NCI-H2227 (cell line): ENCODE results near the gene MARS1.

Experiments
- DNase-seq: peaks from one replicate; lab custom pipeline; 2025; ENCODE audit not compliant: unreplicated experiment; lab: John Stamatoyannopoulos, UW

Gene MARS1

DNA sequence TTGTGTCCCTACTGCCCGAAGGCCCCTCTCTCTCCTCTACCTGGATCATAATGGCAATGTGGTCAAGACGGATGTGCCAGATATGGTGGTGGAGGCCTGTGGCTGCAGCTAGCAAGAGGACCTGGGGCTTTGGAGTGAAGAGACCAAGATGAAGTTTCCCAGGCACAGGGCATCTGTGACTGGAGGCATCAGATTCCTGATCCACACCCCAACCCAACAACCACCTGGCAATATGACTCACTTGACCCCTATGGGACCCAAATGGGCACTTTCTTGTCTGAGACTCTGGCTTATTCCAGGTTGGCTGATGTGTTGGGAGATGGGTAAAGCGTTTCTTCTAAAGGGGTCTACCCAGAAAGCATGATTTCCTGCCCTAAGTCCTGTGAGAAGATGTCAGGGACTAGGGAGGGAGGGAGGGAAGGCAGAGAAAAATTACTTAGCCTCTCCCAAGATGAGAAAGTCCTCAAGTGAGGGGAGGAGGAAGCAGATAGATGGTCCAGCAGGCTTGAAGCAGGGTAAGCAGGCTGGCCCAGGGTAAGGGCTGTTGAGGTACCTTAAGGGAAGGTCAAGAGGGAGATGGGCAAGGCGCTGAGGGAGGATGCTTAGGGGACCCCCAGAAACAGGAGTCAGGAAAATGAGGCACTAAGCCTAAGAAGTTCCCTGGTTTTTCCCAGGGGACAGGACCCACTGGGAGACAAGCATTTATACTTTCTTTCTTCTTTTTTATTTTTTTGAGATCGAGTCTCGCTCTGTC, 31.0 kb upstream of the MARS1 start:
- DNase-seq = no peak

DNA sequence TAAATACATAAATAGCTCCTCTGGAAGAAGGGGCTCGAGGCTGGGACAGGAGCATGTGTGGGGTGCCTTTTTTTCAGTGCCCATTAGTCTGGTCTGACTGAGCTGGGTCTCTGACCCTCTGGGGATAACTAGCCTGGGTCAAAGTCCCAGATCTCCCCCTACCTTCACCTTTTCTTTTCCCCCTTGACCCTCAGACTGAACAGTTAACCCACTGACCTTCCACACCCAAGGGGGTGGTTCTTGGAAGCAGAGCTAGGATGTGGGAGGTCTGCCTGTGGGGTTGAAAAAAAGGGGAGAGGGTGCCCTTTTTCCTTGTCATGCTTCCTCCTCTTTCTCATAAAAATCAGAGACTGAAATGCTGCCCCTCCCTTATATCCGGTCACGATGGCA, 29.2 kb upstream of the MARS1 start:
- no peak for DNase-seq

DNA sequence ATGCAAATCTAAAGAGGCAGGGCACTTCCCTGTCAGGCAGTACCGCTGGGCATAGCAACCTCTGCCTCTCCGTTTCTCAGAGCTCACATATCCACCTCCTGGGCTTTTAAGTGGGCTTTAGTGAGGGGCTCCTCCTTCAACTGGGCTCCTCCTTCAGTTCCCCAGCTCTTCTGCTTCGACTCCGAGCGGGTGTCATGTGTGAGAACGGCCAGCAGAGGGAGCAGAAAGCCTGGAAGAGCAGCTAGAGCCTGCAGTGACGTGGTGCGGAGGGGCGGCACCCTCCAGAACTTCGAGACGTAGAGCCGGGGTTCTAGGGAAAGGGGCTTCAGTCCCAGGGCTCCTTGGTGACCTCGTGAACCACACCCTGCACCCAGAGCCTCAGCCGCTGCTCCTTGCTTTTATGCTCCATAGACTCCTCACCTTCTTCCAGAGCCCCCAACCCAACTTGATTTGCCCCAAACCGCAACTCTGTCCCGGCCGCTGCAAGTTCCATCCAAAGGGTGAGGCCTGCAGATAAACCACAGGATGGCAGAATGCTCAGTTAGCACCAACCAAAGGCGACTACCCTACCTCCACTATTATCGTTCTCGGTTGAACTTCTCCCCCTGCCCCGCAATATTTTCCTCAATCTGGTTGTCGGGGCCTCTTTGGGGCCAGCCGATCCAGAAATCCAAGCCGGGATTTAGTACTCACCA, 28.7 kb upstream of the MARS1 start:
- DNase-seq = peak; percentile 94

DNA sequence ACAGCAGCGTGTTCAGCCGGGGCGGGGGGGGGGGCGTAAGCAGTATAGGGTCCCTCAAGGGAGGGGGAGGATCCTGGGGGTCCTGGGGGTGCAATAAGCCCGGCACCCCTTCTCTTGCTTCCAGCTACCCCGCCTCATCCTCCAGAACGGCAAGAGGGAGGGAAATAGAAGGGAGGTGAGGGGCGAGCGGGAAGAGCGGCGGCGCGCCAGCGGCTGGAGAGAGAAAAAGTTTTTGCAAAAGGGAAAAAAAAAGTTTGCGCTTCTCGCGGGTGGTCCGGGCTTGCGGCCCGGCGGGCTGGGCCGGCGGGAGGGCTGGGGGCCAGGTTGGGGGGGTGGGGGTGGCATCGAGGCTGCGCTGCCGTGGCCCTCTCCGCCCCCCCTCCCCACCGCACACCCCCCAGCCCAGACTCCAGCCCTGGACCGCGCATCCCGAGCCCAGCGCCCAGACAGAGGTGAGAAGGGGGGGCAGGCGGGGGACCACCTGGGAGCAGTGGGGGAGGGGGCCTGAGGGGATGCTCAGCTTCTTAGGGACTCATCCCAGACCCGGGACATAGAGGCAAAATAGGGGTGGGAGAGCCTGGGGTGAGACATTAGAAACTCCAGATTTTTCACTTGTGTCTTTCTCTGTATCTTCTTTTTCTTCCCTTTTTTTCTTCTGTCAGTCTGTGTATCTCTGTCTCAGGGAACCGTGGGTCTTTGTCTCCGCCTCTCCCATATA, 28.0 kb upstream of the MARS1 start, which contains the start of gene GLI1:
Gene GLI1, plus strand, starts transcription at position 36 of the 718 bp plus-strand sequence. CDS start 3,907 bp downstream, outside the sequence.
- DNase-seq = no peak

DNA sequence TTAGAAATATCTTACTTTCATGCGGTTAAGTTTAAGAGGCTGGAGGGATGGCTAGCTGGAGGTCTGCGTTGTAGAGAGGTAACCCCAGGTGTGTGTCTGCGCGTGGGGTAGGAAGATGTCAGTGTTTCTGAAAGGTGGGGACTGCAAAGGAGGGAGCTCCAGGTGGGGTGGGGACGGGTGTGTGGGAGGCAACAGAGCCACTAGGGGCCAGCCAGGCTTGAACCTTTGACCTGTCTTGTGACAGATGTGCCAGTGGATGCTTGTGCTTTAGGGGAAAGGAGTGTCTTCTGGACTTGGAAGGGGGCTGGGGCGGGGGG, 27.4 kb upstream of the MARS1 start:
- DNase-seq = no peak

DNA sequence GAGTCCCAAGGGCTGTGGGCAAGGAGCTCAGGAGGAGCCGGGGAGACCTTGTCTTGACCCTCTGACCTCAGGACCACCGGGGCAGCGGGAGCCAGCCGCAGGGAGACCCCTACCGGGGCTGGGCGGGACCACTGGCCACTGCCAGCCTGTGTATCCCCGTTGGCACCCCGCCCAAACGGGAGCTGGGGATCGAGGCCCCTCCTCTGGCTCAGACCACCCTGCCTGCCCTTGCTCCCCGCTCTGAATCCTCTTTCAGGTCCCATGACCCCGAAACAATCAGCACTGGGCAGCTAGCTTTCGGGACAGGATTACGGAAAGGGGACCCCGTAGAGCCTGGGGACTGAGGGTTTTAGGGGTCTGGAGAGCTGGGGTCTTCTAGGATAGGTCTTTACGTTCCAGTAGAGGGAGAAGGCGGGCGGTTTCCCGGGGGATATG, 27.0 kb upstream of the MARS1 start:
- no peak for DNase-seq

DNA sequence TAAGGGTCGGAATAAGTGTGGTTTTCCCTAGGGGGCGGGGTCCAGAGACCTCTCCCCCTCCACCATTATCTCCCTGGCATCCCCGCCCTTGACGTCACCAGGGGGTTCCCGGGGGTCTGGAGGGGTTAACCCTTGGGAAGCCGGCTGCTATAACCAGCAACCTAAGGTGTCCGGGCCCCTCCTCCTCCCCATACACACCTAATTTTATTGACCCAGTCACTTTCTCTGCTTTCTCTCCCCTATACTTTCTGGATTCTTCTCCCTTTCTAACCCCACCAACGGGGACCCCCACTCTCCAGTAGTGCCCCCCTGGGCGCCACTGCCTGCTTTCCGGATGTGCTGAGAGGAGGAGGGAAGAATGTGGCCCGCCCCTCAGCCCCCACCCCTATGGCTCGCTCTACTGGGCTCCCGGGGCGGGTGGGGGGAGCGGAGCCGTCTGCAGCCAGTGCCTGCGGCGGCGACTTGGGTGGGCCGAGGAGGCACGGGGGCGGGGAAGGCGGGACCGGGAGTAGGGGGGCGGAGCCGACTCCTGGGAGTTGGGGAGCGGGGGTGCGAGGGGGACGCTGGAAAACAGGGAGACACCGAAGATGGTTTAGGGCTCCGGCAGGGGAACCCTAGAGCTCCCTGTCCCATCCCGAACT, 26.5 kb upstream of the MARS1 start:
- DNase-seq = peak; percentile 26

DNA sequence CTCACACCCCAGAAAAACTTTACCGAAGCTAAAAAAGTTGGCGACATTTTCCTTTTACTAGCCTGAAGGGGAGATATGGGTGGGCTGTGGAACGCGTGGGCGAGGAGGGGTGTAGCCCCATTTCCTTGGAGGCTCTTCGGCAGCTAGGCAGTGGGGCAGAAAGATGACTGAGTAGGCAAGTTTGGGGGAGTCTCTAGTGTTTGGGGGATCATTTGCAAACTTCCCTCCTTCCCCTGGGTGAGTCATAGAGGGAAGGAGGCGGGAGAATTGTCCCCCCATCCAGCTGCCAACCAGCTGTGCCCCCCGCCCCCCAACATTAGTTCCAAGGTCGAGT, 26.0 kb upstream of the MARS1 start:
- no peak for DNase-seq

DNA sequence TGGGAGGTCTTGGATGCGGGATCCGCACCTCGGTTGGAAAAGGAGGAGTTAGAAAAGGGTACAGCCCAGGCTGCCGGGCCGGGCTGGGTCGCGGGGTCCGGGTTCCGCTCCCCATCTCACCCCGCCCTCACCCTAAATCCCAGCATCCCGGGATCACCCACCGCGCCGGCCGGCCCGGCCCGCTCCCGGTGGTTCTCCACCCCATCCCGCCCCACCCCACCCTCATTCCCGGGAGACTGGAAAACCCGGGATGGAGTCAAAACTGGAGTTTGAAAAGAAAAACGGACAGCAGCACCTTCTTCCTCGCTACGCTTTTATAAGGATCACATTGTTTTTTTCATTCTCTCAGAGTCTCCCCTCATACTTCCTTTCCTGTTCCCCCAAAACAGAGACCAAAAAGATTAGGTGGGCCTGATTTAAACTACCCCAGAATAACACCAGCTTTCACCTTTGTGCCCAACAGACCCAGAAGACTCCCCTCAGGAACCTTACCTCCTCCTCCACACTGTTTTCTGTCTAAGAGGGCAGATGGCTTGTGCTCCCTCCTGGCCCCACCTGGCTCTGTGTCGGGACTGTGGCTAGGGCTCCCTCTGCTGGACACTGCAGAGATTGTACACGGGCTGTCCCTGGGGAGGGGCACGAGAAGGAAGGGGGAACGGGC, 25.5 kb upstream of the MARS1 start:
- peak; percentile 88 for DNase-seq

DNA sequence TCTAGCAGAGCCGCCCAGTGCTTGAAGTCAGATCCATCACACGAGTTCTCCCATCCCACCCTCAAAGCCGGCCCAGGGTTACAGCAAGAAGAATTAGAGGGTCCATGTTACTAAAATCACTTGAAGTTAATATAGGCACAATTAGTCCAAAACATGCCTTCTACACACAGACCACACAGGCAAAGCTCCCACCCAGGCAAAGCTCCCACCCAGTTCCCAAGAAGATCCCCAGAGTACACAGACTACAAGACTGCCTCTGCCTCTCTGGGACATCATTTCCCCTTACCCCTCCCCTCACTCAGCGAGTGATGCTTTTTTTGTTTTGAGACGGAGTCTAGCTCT, 25.0 kb upstream of the MARS1 start:
- no peak for DNase-seq

DNA sequence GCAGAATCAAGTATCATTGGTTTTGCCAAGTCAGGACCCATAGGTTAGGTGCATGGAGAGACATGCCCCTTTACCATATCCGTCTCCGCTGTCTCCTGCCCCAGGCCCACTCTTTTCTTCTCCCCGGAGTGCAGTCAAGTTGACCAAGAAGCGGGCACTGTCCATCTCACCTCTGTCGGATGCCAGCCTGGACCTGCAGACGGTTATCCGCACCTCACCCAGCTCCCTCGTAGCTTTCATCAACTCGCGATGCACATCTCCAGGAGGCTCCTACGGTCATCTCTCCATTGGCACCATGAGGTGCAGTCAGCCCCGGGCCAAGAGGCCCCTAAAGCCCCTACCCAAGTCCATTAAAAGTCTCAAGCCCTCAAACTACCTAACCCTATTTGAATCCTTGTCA, 23.3 kb upstream of the MARS1 start:
- DNase-seq = no peak

DNA sequence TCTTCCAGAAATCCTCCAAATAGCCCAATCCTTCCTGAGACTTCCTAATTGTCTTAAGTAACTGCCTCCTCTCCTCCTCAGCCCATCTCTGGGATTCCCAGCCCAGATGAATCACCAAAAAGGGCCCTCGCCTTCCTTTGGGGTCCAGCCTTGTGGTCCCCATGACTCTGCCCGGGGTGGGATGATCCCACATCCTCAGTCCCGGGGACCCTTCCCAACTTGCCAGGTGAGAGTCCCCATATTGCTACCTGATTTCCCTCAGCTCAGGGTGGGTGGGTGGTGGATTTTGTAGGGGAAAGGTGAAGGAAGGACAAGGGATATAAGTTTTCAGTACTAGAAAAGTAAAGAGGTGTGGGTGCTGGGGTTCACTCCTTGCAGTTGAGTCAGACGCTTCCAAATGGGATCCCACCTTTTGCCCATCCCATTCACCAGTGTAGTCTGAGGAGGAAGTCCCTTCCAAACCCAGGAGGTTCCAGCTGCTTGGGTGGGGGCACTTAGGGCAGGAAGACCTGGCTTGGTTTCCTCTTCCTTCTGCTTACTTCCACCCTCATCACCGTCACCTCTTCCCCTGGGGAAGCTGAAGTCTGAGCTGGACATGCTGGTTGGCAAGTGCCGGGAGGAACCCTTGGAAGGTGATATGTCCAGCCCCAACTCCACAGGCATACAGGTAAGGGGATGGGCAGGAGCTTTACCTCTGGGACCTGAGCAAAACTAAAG, 22.7 kb upstream of the MARS1 start:
- no peak for DNase-seq

DNA sequence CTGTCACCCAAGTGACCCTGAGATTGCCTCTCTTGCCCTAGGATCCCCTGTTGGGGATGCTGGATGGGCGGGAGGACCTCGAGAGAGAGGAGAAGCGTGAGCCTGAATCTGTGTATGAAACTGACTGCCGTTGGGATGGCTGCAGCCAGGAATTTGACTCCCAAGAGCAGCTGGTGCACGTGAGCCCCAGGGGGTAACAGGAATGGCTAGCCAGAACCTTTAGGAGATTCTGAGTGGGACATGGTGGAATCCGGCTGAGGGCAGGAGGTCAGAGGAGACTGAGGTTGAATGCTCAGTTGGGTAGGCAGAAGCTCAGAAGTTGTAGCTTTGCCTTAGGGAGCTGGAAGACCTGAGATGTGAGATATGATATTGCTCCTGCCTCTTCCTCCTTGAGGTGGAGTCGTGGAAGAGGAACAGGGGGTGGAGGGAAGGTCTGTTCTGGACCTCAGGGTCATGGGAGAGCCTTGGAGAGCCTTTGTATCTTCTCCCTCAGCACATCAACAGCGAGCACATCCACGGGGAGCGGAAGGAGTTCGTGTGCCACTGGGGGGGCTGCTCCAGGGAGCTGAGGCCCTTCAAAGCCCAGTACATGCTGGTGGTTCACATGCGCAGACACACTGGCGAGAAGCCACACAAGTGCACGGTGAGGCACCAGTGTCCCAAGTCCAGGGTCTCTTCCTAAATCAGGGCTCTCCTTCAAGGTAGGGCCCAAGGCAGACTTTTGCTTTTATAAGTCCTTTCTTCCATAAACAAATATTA, 21.9 kb upstream of the MARS1 start:
- no peak for DNase-seq

DNA sequence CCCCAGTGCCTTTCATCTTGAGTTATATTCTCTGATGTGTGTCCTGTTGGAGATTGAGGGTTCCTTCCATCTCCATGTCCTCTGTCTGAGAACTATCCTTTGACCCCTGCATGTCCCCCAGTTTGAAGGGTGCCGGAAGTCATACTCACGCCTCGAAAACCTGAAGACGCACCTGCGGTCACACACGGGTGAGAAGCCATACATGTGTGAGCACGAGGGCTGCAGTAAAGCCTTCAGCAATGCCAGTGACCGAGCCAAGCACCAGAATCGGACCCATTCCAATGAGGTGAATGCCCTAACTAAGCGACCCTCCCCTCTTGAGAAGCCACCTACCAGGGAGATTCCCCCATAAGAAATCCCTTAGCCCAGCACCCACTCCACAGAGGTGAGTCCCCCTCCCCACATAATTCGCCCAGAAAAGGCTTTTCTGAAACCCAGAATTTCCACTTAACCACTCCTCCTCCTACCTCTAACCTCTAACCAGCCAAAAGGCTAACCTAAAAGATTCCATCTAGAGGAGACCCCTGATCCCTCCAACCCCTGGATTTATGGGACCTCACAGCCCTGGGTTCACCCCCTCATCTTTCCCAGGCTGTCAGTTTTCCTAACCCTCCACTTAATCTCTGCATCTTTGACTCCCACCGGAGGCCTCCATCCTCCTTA, 20.5 kb upstream of the MARS1 start:
- no peak for DNase-seq

DNA sequence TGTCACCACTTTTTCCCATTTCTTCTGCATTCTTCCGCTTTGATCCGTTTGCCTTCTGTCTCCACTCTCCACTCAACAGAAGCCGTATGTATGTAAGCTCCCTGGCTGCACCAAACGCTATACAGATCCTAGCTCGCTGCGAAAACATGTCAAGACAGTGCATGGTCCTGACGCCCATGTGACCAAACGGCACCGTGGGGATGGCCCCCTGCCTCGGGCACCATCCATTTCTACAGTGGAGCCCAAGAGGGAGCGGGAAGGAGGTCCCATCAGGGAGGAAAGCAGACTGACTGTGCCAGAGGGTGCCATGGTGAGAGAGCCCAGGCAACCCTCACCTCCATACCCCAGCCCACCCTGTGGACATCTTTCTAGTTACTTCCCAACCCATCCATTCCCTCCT, 20.0 kb upstream of the MARS1 start:
- no peak for DNase-seq

DNA sequence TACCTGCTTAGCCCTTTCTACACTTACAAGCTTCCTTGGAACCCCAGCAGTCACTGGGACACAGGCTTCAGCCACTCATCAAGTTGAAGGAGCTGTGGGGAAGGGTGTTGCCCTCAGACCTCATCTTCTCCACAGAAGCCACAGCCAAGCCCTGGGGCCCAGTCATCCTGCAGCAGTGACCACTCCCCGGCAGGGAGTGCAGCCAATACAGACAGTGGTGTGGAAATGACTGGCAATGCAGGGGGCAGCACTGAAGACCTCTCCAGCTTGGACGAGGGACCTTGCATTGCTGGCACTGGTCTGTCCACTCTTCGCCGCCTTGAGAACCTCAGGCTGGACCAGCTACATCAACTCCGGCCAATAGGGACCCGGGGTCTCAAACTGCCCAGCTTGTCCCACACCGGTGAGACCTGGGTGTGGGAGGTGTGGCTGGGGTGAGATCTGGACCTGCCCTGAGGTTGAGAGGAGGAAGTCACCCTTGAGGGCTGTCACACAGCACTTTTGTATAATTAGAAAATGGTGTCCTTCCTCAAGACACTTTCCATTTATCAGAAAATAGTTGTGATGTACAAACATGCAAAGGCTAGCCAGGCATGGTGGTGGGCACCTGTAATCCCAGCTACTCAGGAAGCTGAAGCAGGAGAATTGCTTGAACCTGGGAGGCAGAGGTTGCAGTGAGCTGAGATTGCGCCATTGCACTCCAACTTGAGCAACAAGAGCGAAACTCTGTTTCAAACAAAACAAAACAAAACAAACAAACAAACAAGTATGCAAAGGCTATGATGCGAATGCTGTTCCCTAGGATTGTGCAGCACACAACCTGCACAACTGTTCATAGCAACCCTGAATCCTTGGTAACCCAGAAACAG, 18.3 kb upstream of the MARS1 start:
- DNase-seq = no peak

DNA sequence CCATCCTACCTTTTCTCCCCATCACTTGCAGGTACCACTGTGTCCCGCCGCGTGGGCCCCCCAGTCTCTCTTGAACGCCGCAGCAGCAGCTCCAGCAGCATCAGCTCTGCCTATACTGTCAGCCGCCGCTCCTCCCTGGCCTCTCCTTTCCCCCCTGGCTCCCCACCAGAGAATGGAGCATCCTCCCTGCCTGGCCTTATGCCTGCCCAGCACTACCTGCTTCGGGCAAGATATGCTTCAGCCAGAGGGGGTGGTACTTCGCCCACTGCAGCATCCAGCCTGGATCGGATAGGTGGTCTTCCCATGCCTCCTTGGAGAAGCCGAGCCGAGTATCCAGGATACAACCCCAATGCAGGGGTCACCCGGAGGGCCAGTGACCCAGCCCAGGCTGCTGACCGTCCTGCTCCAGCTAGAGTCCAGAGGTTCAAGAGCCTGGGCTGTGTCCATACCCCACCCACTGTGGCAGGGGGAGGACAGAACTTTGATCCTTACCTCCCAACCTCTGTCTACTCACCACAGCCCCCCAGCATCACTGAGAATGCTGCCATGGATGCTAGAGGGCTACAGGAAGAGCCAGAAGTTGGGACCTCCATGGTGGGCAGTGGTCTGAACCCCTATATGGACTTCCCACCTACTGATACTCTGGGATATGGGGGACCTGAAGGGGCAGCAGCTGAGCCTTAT, 17.4 kb upstream of the MARS1 start:
- no peak for DNase-seq
